GM18519 (cell line): ENCODE measurements around the gene ZNF750.

Source experiments
- ATAC-seq: cut with Tn5 transposase; IDR thresholded peaks from one replicate; pipeline ENCODE4 v1.9.1; 2021; ENCODE audit warnings: mild to moderate bottlenecking, moderate library complexity; ENCODE audit not compliant: unreplicated experiment, low FRiP score

ZNF750 gene

GRCh38 chr17:82779541-82779940 lies 60.3 kb downstream of the ZNF750 start:
- ATAC-seq: no peak
